Mesothelial cell of epicardium (in vitro differentiated cells): Measurements from ENCODE around the gene NPHP4. TPM values are rescaled to one million over a fixed set of nuclear protein-coding genes. Genes with fewer than 3 reads are reported as not detected.

Source experiments
- DNase-seq, 2 experiments: peaks; one replicate each; pipeline ENCODE4 v3.0.0; 2021; ENCODE audit warnings: low spot score in 2 of 2; ENCODE audit not compliant: unreplicated experiment in 2 of 2
- H3K27ac Mint-ChIP-seq: 2 replicates; pipeline ENCODE4 v1.8.0; 2021; ENCODE audit warnings: mixed read lengths
- H3K27me3 Mint-ChIP-seq: 2 replicates; pipeline ENCODE4 v1.8.0; 2021; ENCODE audit warnings: low read depth, mixed read lengths
- H3K36me3 Mint-ChIP-seq: 2 replicates; pipeline ENCODE4 v1.8.0; 2021; ENCODE audit warnings: mixed read lengths
- H3K4me1 Mint-ChIP-seq: 2 replicates; pipeline ENCODE4 v1.8.0; 2021; ENCODE audit warnings: mixed read lengths
- H3K4me3 Mint-ChIP-seq: 2 replicates; pipeline ENCODE4 v1.8.0; 2021; ENCODE audit warnings: mild to moderate bottlenecking, moderate library complexity, mixed read lengths
- H3K9me3 Mint-ChIP-seq: 2 replicates; pipeline ENCODE4 v1.8.0; 2021; ENCODE audit warnings: mixed read lengths
- total RNA-seq: library from RNA; stranded (reverse); gene quantifications from 3 replicates; pipeline ENCODE4 v1.2.1, GENCODE V29; 2021
- TF ChIP-seq, protein P1 (sequence below): fragments of 200-600 bp; sonication (generic); IDR thresholded peaks from one replicate; pipeline ENCODE4 v1.5.0; 2021; ENCODE audit warnings: antibody characterized with exemption; ENCODE audit not compliant: unreplicated experiment

The NPHP4 gene
- total RNA-seq, 1 donor from 2014 or later, result 16.4 TPM

DNA sequence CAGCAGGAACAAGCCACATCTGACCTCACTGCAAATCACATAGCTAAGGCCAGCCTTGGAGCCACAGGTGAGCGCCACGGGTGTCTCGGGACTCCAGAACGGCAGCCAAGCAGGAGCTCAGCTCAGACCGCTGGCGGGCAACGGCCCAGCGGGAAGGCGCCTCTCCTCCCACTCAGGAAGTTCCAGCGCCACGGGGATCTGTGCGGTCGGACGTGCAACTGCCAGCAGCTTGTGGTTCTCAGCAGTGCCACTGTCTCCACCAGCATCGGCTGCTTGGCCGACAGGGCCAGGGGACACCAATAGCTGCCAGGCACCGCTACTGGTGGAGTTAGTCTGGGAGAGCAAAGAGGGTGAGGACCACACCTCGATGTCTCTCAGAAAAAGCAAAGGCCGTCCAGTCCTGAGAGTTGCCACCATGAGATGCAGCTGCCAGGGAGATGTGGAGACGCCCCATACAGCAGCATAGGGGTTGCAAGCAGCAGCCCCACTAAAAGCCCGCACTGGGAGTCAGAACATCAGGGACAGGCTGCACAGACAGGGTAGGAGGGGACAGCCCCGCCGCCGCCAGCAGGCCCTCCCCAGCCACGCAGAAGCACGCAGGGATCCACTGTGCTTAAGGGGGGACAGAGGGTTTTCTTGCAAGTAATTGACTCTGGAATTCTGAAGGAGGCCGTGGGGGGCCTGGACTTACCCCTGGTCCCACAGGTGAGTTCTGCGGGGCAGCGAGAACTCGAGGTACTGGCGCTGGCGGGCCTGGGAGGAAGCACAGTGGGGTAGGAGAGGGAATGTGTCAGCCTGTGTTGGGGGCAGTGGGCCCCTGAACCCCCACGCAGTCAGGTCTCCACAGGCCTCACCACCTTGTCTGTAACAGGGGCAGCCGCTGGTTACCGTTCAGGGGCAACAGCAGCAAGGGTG, 83.5 kb downstream of the NPHP4 start:
- Mint-ChIP-seq H3K4me3 (no peak overlapping the region), H3K27ac (no peak overlapping the region), H3K36me3 (no peaks in the 10 kb centered on the region), H3K4me1 (peaks cover 9% of the 10 kb centered on the region), H3K9me3 (no peaks in the 10 kb centered on the region), H3K27me3 (no peaks in the 10 kb centered on the region)
- DNase-seq, result peak in 1 of 2 experiments; percentile 31
- TF ChIP-seq, protein P1, sequence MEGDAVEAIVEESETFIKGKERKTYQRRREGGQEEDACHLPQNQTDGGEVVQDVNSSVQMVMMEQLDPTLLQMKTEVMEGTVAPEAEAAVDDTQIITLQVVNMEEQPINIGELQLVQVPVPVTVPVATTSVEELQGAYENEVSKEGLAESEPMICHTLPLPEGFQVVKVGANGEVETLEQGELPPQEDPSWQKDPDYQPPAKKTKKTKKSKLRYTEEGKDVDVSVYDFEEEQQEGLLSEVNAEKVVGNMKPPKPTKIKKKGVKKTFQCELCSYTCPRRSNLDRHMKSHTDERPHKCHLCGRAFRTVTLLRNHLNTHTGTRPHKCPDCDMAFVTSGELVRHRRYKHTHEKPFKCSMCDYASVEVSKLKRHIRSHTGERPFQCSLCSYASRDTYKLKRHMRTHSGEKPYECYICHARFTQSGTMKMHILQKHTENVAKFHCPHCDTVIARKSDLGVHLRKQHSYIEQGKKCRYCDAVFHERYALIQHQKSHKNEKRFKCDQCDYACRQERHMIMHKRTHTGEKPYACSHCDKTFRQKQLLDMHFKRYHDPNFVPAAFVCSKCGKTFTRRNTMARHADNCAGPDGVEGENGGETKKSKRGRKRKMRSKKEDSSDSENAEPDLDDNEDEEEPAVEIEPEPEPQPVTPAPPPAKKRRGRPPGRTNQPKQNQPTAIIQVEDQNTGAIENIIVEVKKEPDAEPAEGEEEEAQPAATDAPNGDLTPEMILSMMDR, result no peak

DNA sequence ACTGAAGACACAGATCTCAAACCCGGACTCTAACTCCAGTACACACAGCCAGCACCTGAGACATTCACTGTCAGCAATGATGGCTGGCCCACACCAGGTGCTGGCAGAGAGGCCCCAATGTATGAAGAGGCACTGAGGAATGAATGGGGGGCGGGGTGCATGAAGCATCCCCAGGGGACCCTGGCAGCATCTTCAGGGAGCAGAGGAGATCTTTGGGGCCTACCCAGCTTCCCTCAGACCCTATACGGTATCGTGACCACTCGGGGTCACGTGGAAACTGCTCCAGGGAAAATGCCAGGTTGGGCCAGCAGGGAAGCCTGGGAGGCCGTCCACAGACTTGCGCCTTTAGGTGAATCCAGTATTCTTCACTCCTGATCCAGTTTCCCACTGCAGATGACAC, 84.3 kb downstream of the NPHP4 start:
- Mint-ChIP-seq H3K27me3 (no peaks in the 10 kb centered on the region), H3K27ac (no peak overlapping the region), H3K4me3 (no peak overlapping the region), H3K36me3 (peaks cover 3% of the 10 kb centered on the region), H3K4me1 (peaks cover 3% of the 10 kb centered on the region), H3K9me3 (no peaks in the 10 kb centered on the region)
- DNase-seq, result peak in 1 of 2 experiments; percentile 9
- TF ChIP-seq, protein P1, result no peak

- peak in 1 of 2 experiments; percentile 20 for DNase-seq
- Mint-ChIP-seq H3K27ac (no peak overlapping the region), H3K27me3 (no peaks in the 10 kb centered on the region)
Observed at GRCh38 chr1:5907386-5907785, 84.8 kb downstream of the NPHP4 start.

DNA sequence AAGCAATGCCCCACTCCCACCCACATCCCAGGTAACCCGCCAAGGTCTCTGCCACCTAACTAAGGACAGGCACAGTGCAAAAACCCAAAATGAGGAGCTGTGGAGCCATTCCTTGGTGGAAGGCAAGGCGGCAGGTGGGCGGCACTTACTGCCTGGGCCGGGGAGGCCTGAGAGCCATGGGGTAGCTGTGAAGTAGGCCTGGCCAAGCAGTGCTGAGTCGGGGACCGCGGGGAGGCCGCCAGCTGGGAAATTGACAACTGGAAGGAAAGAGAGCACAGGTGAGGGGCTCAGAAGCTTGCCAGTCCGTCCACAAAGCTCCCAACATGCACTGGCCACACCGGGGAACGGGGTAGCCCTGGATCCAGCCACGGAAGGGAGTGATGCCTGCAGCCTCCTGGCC, 85.3 kb downstream of the NPHP4 start:
- TF ChIP-seq, protein P1, result no peak
- Mint-ChIP-seq H3K4me1 (peaks cover 3% of the 10 kb centered on the region), H3K4me3 (no peak overlapping the region), H3K27ac (no peak overlapping the region), H3K9me3 (no peaks in the 10 kb centered on the region), H3K27me3 (no peaks in the 10 kb centered on the region), H3K36me3 (peaks cover 8% of the 10 kb centered on the region)
- DNase-seq, result peak in 1 of 2 experiments; percentile 29

More at GRCh38 chr1:5907386-5907785, 84.8 kb downstream of the NPHP4 start:
- H3K9me3 Mint-ChIP-seq, result no peaks in the 10 kb centered on the region
- no peak overlapping the region for H3K4me3 Mint-ChIP-seq
- H3K4me1 Mint-ChIP-seq, result peaks cover 3% of the 10 kb centered on the region
- TF ChIP-seq, protein P1, result no peak
- H3K36me3 Mint-ChIP-seq, result peaks cover 5% of the 10 kb centered on the region

DNA sequence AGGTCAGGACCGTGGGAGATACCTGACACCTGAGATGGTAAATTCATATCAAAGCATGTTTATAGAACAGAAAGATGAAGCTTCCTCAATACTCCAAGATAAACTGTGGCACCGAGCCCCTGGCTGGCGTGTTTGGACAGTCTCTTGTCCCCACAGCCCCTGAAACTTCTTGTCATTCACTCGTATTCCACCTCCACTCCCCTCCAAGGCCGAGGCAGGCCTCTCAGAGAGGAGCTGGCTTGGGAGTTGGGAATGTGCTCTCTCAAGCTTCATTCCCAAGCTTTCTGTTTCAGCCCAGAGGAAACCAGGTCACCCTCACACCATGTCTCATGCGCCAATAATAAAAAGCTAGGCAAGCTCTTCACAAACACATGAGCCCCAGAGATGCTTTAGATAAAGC, 86.1 kb downstream of the NPHP4 start:
- DNase-seq, result peak in 1 of 2 experiments; percentile 25
- Mint-ChIP-seq H3K9me3 (no peaks in the 10 kb centered on the region), H3K4me1 (no peaks in the 10 kb centered on the region), H3K27me3 (no peaks in the 10 kb centered on the region), H3K4me3 (no peak overlapping the region), H3K36me3 (peaks cover 8% of the 10 kb centered on the region), H3K27ac (no peak overlapping the region)
- TF ChIP-seq, protein P1, result no peak
